Karpas-422 (cell line): Measurements from ENCODE around the gene DIP2C. TPM values are rescaled to one million over a fixed set of nuclear protein-coding genes. Genes with fewer than 3 reads are reported as not detected.
"Not testable (repeated sequence)": the region's sequence is repeated elsewhere in the genome, so short reads cannot be mapped to it uniquely, and the experiment has no call there.

Experiments
- DNase-seq: peaks from one replicate; pipeline ENCODE4 v3.0.0-alpha.2; 2015
- H2AFZ ChIP-seq: fragments of 200-600 bp; sonication (generic); 2 replicates; pipeline ENCODE4 v1.6.1; 2014; ENCODE audit warnings: antibody characterized with exemption, low read length, mixed read lengths
- H3K27ac ChIP-seq: fragments of 200-600 bp; sonication (generic); 2 replicates; pipeline ENCODE4 v1.5.1; 2014; ENCODE audit warnings: mild to moderate bottlenecking, low read length, moderate library complexity
- H3K27me3 ChIP-seq: fragments of 200-600 bp; sonication (generic); 2 replicates; pipeline ENCODE4 v1.6.1; 2014; ENCODE audit warnings: low read length, mixed read lengths
- H3K36me3 ChIP-seq: fragments of 200-600 bp; sonication (generic); 2 replicates; pipeline ENCODE4 v1.6.1; 2014; ENCODE audit warnings: low read length, mixed read lengths; ENCODE audit not compliant: insufficient read depth
- H3K4me1 ChIP-seq: fragments of 200-600 bp; sonication (generic); 2 replicates; pipeline ENCODE4 v1.6.1; 2014; ENCODE audit warnings: mild to moderate bottlenecking, low read length, mixed read lengths
- H3K4me2 ChIP-seq: fragments of 200-600 bp; sonication (generic); 2 replicates; pipeline ENCODE4 v1.6.1; 2014; ENCODE audit warnings: low read length, low read depth, mild to moderate bottlenecking; ENCODE audit not compliant: poor library complexity, severe bottlenecking
- H3K4me3 ChIP-seq: fragments of 200-600 bp; sonication (generic); 2 replicates; pipeline ENCODE4 v1.5.1; 2014; ENCODE audit warnings: mild to moderate bottlenecking, antibody characterized with exemption, low read length, mixed read lengths
- H3K79me2 ChIP-seq: fragments of 200-600 bp; sonication (generic); 2 replicates; pipeline ENCODE4 v1.6.1; 2014; ENCODE audit warnings: mild to moderate bottlenecking, low read length, mixed read lengths
- H3K9ac ChIP-seq: fragments of 200-600 bp; sonication (generic); 2 replicates; pipeline ENCODE4 v1.6.0; 2014; ENCODE audit warnings: low read length
- H3K9me2 ChIP-seq: fragments of 200-600 bp; sonication (generic), shearing (Covaris generic); replicated peaks from 2 replicates; pipeline ENCODE4 v1.6.0; 2014; ENCODE audit warnings: mild to moderate bottlenecking, low read length, moderate library complexity; ENCODE audit not compliant: insufficient read depth
- H3K9me3 ChIP-seq: fragments of 300-700, 200-600 bp; sonication (generic); 2 replicates; pipeline ENCODE4 v1.6.1; 2014; ENCODE audit warnings: low read length, mixed read lengths
- H4K20me1 ChIP-seq: fragments of 200-600 bp; sonication (generic); 2 replicates; pipeline ENCODE4 v1.6.1; 2014; ENCODE audit warnings: mild to moderate bottlenecking, antibody characterized with exemption, low read length, low read depth; ENCODE audit not compliant: insufficient read depth
- total RNA-seq: library from RNA; depleted of rRNA; stranded (reverse); fragments of >200 nt; shearing (Covaris generic); gene quantifications from 2 replicates; pipeline ENCODE4 v1.2.3, GENCODE V29; 2014; ENCODE audit warnings: low replicate concordance

The DIP2C gene
- total RNA-seq, 1 experiment from 2014 or later, result 0.11 TPM

DNA sequence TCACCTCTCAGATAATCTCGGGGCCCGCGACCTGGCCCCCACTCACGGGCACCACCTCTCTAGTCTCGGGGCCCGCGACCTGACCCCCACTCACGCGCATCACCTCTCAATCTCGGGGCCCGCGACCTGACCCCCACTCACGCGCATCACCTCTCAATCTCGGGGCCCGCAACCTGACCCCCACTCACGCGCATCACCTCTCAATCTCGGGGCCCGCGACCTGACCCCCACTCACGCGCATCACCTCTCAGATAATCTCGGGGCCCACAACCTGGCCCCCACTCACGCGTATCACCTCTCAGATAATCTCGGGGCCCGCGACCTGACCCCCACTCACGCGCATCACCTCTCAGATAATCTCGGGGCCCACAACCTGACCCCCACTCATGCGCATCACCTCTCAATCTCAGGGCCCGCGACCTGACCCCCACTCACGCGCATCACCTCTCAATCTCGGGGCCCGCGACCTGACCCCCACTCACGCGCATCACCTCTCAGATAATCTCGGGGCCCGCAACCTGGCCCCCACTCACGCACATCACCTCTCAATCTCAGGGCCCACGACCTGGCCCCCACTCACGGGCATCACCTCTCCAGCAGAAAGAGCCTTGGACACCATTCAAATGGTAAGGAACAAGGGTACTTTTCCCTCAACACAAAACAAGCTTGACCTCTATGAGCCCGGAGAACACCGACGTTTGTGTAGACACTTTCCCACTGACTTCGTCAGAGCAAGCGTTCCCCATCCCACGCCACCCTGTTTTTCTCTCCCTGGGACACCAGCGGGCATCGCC lies 104.8 kb downstream of the DIP2C start:
- H2AFZ ChIP-seq, H3K4me1 ChIP-seq, H3K79me2 ChIP-seq, H3K27me3 ChIP-seq, H3K4me3 ChIP-seq, H3K9ac ChIP-seq, H4K20me1 ChIP-seq, DNase-seq, H3K27ac ChIP-seq, H3K36me3 ChIP-seq, H3K4me2 ChIP-seq, H3K9me3 ChIP-seq, H3K9me2 ChIP-seq: not testable (repeated sequence)

DNA sequence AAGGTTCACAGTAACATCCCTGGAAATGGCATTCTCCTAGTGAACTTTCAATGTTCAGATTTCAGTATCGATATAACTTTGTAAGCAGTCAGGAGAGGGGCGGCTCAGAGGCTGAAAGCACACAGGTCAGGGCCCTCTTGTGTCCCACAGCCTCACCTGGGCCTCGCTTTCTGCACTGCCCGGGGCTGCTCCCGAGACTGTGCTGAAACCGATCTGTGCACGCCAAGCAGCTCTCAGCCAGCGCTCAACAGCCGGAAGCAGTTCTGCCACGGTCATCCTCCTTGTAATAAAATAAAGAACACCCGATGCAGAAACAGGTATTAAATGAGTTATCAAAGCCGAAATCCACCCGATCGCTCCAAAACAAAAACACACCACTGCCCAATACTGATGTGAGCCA lies 106.0 kb downstream of the DIP2C start:
- no peak overlapping the region for H3K4me3 ChIP-seq
- no peak overlapping the region for H2AFZ ChIP-seq
- peaks cover 3% of the 10 kb centered on the region; the same call in 1 of the 2 replicates for H3K9me3 ChIP-seq
- no peaks in the 10 kb centered on the region for H3K4me1 ChIP-seq
- no peak for DNase-seq
- no peaks in the 10 kb centered on the region for H3K36me3 ChIP-seq
- no peaks in the 10 kb centered on the region for H3K27me3 ChIP-seq
- no peaks in the 10 kb centered on the region for H3K79me2 ChIP-seq
- H4K20me1 ChIP-seq, result no peaks in the 10 kb centered on the region
- H3K9me2 ChIP-seq, result no peaks in the 10 kb centered on the region
- no peak overlapping the region for H3K27ac ChIP-seq
- no peak overlapping the region for H3K9ac ChIP-seq
- no peak overlapping the region for H3K4me2 ChIP-seq

DNA sequence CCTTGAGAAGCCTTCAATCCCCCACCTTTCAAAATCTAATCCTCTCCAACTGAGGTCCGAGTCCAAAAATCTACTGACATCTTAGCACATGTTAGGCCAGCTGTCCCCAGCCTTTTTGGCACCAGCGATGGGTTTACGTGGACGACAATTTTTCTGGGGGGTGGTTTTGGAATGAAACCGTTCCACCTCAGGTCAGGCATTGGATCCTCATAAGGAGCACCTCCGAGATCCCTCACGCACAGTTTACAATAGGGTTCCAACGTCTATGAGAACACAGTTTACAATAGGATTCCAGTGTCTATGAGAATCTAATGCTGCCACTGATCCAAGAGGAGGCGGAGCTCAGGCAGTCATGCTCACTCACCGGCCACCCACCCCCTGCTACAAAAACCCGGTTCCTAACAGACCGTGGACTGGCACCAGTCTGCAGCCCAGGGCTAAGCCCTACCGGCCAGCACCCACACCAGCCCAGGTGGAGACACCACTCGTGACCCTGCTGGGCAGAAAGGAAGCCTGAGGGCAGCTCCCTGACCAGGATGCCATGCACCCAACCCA lies 107.6 kb downstream of the DIP2C start:
- H3K9ac ChIP-seq, result no peak overlapping the region
- H3K27me3 ChIP-seq, result no peaks in the 10 kb centered on the region
- H4K20me1 ChIP-seq, result no peaks in the 10 kb centered on the region
- H3K4me2 ChIP-seq, result no peak overlapping the region
- no peaks in the 10 kb centered on the region for H3K36me3 ChIP-seq
- peaks cover 3% of the 10 kb centered on the region; the same call in 1 of the 2 replicates for H3K9me3 ChIP-seq
- H3K4me1 ChIP-seq, result no peaks in the 10 kb centered on the region
- no peak overlapping the region for H3K4me3 ChIP-seq
- DNase-seq, result no peak
- H3K27ac ChIP-seq, result no peak overlapping the region
- no peaks in the 10 kb centered on the region for H3K9me2 ChIP-seq
- H3K79me2 ChIP-seq, result no peaks in the 10 kb centered on the region
- H2AFZ ChIP-seq, result no peak overlapping the region

- DNase-seq, result no peak
- Histone ChIP-seq H4K20me1 (no peaks in the 10 kb centered on the region), H3K36me3 (no peaks in the 10 kb centered on the region), H2AFZ (no peak overlapping the region), H3K4me1 (no peaks in the 10 kb centered on the region), H3K4me2 (no peak overlapping the region), H3K79me2 (no peaks in the 10 kb centered on the region), H3K27ac (no peak overlapping the region), H3K9ac (no peak overlapping the region), H3K27me3 (no peaks in the 10 kb centered on the region), H3K4me3 (no peak overlapping the region), H3K9me2 (no peaks in the 10 kb centered on the region), H3K9me3 (peaks cover 3% of the 10 kb centered on the region; the same call in 1 of the 2 replicates)
These were observed 108.7 kb downstream of the DIP2C start for GRCh38 chr10:580778-581177.

- Histone ChIP-seq H3K4me3 (no peak overlapping the region), H3K4me2 (no peak overlapping the region), H3K9ac (no peak overlapping the region), H3K36me3 (no peaks in the 10 kb centered on the region), H3K79me2 (no peaks in the 10 kb centered on the region), H4K20me1 (no peaks in the 10 kb centered on the region), H3K9me3 (peaks cover 3% of the 10 kb centered on the region; the same call in 1 of the 2 replicates), H3K27ac (no peak overlapping the region), H3K4me1 (no peaks in the 10 kb centered on the region), H2AFZ (no peak overlapping the region), H3K9me2 (no peaks in the 10 kb centered on the region), H3K27me3 (no peaks in the 10 kb centered on the region)
- no peak for DNase-seq
These were observed 113.4 kb downstream of the DIP2C start for GRCh38 chr10:576130-576465.

DNA sequence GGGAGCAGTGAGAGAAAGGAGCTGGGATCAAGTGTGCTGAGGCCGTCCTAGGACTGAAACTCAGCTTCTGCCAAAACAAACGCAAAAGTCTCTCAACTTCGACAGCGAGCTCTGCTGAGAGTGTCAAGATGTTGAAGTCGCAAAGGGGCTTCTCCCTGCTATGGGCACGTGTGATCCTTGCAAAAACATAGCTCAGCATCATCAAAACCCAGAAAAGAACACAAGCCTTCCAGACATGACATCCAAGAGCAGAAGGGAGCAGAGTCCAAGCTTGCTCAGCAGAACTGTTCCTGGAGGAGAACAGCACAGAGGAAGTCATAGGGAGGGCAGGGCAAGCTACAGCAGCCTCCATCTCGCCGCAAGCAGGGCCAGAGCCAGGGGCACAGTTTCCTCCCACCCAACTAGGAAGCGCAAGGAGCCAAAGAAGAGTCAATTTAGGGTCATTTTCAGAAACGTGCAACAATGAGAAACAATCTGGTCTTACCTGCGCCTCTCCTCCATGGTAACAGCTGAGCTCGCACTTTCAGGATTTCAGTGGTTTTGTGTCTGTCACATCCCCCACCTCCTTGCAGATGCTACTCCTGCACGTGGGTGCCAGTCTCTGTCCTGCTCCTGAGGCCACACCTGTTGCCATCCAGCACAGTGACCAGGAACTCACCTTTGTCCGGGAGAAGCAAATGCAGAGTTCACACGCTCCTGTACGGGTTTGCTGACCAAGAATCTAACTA lies 113.9 kb downstream of the DIP2C start:
- no peaks in the 10 kb centered on the region for H4K20me1 ChIP-seq
- peaks cover 3% of the 10 kb centered on the region; the same call in 1 of the 2 replicates for H3K9me3 ChIP-seq
- no peak overlapping the region for H3K4me3 ChIP-seq
- H3K9ac ChIP-seq, result no peak overlapping the region
- no peak overlapping the region for H3K4me2 ChIP-seq
- H3K4me1 ChIP-seq, result no peaks in the 10 kb centered on the region
- H3K27me3 ChIP-seq, result no peaks in the 10 kb centered on the region
- H3K79me2 ChIP-seq, result no peaks in the 10 kb centered on the region
- H2AFZ ChIP-seq, result no peak overlapping the region
- H3K36me3 ChIP-seq, result no peaks in the 10 kb centered on the region
- DNase-seq, result no peak
- no peaks in the 10 kb centered on the region for H3K9me2 ChIP-seq
- no peak overlapping the region for H3K27ac ChIP-seq

DNA sequence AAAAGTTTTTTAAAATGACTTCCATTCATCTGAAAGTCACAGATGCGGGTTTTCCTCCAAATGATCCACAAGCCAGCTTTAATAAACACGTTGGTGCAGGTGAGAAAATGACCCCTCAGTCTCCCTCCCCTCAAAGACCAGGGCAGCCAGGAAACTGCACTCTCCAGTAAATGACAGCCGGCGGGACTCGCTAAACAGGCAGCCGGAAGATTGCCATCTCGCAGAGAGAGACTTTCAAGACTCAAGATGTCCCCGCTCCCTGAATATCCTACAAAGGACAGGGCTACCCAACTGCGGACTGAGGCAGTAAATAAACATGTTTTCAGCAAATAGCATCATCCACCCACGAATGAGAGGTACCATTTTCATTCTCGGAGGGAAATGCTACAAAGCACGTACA lies 116.8 kb downstream of the DIP2C start:
- Histone ChIP-seq H3K4me1 (no peaks in the 10 kb centered on the region), H3K4me3 (no peak overlapping the region), H4K20me1 (no peaks in the 10 kb centered on the region), H3K9ac (no peak overlapping the region), H3K27ac (no peak overlapping the region), H3K79me2 (no peaks in the 10 kb centered on the region), H3K36me3 (no peaks in the 10 kb centered on the region), H3K27me3 (no peaks in the 10 kb centered on the region), H3K4me2 (no peak overlapping the region), H2AFZ (no peak overlapping the region), H3K9me3 (peaks cover 4% of the 10 kb centered on the region; the same call in 1 of the 2 replicates), H3K9me2 (no peaks in the 10 kb centered on the region)
- no peak for DNase-seq

- H3K4me1 ChIP-seq, result no peaks in the 10 kb centered on the region
- no peaks in the 10 kb centered on the region for H3K79me2 ChIP-seq
- H3K36me3 ChIP-seq, result no peaks in the 10 kb centered on the region
- no peak for DNase-seq
- no peaks in the 10 kb centered on the region for H4K20me1 ChIP-seq
- no peak overlapping the region for H3K4me3 ChIP-seq
- H3K27me3 ChIP-seq, result no peaks in the 10 kb centered on the region
- no peak overlapping the region for H3K27ac ChIP-seq
- no peak overlapping the region for H3K9ac ChIP-seq
- H3K4me2 ChIP-seq, result no peak overlapping the region
- H2AFZ ChIP-seq, result no peak overlapping the region
- no peaks in the 10 kb centered on the region for H3K9me2 ChIP-seq
- H3K9me3 ChIP-seq, result peaks cover 4% of the 10 kb centered on the region; the same call in 1 of the 2 replicates
These were observed 117.6 kb downstream of the DIP2C start for GRCh38 chr10:571688-572451.
